Upper lobe of left lung (tissue), 6 donors: ENCODE data around the gene PRSS36. TPM values are rescaled to one million over a fixed set of nuclear protein-coding genes. Genes with fewer than 3 reads are reported as not detected.
"Not testable (repeated sequence)": the region's sequence is repeated elsewhere in the genome, so short reads cannot be mapped to it uniquely, and the experiment has no call there.

Source experiments
- ATAC-seq, 2 donors: fragments of 200-7000 bp; cut with Tn5 transposase; one replicate each; pipeline ENCODE4 v1.9.1; 2022; ENCODE audit warnings: mild to moderate bottlenecking in 2 of 2, moderate library complexity in 2 of 2; ENCODE audit not compliant: low FRiP score in 2 of 2
- DNase-seq, 2 donors: peaks; one replicate each; pipeline ENCODE4 v3.0.0-alpha.2; 2019 to 2020
- H3K27ac ChIP-seq, 4 donors: fragments of 200-600 bp; sonication (generic); one replicate each; pipeline ENCODE4 v1.5.1; 2016 to 2019
- H3K27me3 ChIP-seq, 4 donors: fragments of 200-600 bp; sonication (generic); one replicate each; pipeline ENCODE4 v1.5.1; 2017 to 2019
- H3K36me3 ChIP-seq, 4 donors: fragments of 200-600 bp; sonication (generic); one replicate each; pipeline ENCODE4 v1.5.1; 2016 to 2019
- H3K4me1 ChIP-seq, 4 donors: fragments of 200-600 bp; sonication (generic); one replicate each; pipeline ENCODE4 v1.5.1; 2018 to 2019
- H3K4me3 ChIP-seq, 4 donors: fragments of 200-600 bp; sonication (generic); one replicate each; pipeline ENCODE4 v1.5.1; 2017 to 2019; ENCODE audit warnings: mild to moderate bottlenecking in 2 of 4, moderate library complexity in 1 of 4
- H3K9me3 ChIP-seq, 4 donors: fragments of 200-600 bp; sonication (generic); one replicate each; pipeline ENCODE4 v1.5.1; 2018 to 2019
- CTCF ChIP-seq, 6 experiments: fragments of 450-650 bp in 4 of 6; fragments of 200-600 bp in 2 of 6; sonication (generic) in 2 of 6; IDR thresholded peaks; one replicate each; pipeline ENCODE4 v1.5.1; 2016 to 2019; ENCODE audit warnings: antibody characterized with exemption in 6 of 6
- EP300 ChIP-seq, 4 donors: sonication (generic); formaldehyde crosslinking; IDR thresholded peaks; one replicate each; pipeline ENCODE4 v1.5.1; 2017; ENCODE audit warnings: antibody characterized with exemption in 4 of 4, control low read depth in 2 of 4
- POLR2A ChIP-seq, 4 donors: fragments of 450-650 bp; IDR thresholded peaks; one replicate each; pipeline ENCODE4 v1.5.1; 2016 to 2017; ENCODE audit warnings: antibody characterized with exemption in 4 of 4, mild to moderate bottlenecking in 2 of 4
- POLR2AphosphoS5 ChIP-seq, 2 donors: sonication (generic); formaldehyde crosslinking; IDR thresholded peaks; one replicate each; pipeline ENCODE4 v1.5.1; 2017; ENCODE audit warnings: antibody characterized with exemption in 2 of 2
- WGBS, 2 donors: methylation state at CpG; one replicate each; pipeline ENCODE4 v1.1.5; 2017 to 2018; 5-methylcytosine and 5-hydroxymethylcytosine counted together
- total RNA-seq, 6 donors: library from RNA; depleted of rRNA in 4 of 6; stranded (reverse); fragments of >200 nt in 4 of 6; gene quantifications; one replicate each; pipeline versions ENCODE4 v1.1.0 to v1.2.1, GENCODE V29; 2016 to 2021
- donor health status: DM: no; HTN: no; CAD: no; lungs with moderate emphysema.
- donor health status: DM: no; HTN: yes; CAD: no; lungs with severe emphysema.

The PRSS36 gene
- total RNA-seq, 6 donors from 2014 or later: 1.4 to 61.8 (median 5.6) TPM

DNA sequence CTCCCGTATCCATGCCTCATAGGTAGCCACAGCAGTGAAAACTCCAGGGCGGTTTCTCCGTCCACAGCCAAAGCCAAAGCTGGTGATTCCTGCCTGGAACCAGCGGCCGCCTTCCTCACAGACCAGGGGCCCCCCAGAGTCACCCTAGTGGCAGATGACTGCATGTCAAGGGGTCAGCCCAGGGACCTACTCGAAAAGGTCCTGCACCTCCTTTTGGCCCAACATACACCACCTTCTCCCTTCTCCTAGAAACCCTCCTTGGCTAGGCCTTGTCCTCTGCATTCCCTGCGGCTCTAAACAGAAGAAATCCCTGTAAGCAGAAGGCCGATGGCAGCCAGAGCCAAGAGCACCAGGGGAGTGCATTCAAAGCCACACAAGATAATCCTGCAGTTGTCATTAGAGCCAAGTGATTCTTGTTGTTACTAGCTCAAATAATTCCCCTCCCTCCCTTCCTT lies 6.1 kb downstream of the PRSS36 start:
- H3K27ac ChIP-seq: no peak overlapping the region
- 87 to 98% methylated on average over 3 to 8 of the region's 8 CpGs for WGBS, 2 donors
- DNase-seq (no peak), ATAC-seq (no peak)
- peaks cover 23 to 41% (median 26%) of the 10 kb centered on the region in 4 donors for H3K4me1 ChIP-seq
- H3K27me3 ChIP-seq: no peaks in the 10 kb centered on the region
- no peaks in the 10 kb centered on the region for H3K9me3 ChIP-seq
- no peak overlapping the region for H3K4me3 ChIP-seq
- TF ChIP-seq POLR2A (IDR thresholded peaks at IDR 0.05) (no peak), POLR2AphosphoS5 (IDR thresholded peaks at IDR 0.05) (no peak), CTCF (IDR thresholded peaks at IDR 0.05) (no peak), EP300 (IDR thresholded peaks at IDR 0.05) (no peak)
- no peaks in the 10 kb centered on the region for H3K36me3 ChIP-seq

- Histone ChIP-seq H3K4me1 (peaks cover 22 to 41% (median 27%) of the 10 kb centered on the region in 4 donors), H3K27me3 (no peaks in the 10 kb centered on the region), H3K4me3 (peak overlapping the region; percentile 38 to 63 (median 51)), H3K9me3 (no peaks in the 10 kb centered on the region), H3K36me3 (no peaks in the 10 kb centered on the region), H3K27ac (peak overlapping the region; percentile 80 to 90 (median 86))
- TF ChIP-seq EP300 (IDR thresholded peaks at IDR 0.05) (no peak), POLR2A (IDR thresholded peaks at IDR 0.05) (no peak), CTCF (IDR thresholded peaks at IDR 0.05) (no peak), POLR2AphosphoS5 (IDR thresholded peaks at IDR 0.05) (no peak)
- 57 to 67% methylated on average over 12 to 17 of the region's 22 CpGs for WGBS, 2 donors
- peak; percentile 21 to 73 for DNase-seq
- no peak for ATAC-seq
Observed at GRCh38 chr16:31143011-31143693, 6.7 kb downstream of the PRSS36 start.

DNA sequence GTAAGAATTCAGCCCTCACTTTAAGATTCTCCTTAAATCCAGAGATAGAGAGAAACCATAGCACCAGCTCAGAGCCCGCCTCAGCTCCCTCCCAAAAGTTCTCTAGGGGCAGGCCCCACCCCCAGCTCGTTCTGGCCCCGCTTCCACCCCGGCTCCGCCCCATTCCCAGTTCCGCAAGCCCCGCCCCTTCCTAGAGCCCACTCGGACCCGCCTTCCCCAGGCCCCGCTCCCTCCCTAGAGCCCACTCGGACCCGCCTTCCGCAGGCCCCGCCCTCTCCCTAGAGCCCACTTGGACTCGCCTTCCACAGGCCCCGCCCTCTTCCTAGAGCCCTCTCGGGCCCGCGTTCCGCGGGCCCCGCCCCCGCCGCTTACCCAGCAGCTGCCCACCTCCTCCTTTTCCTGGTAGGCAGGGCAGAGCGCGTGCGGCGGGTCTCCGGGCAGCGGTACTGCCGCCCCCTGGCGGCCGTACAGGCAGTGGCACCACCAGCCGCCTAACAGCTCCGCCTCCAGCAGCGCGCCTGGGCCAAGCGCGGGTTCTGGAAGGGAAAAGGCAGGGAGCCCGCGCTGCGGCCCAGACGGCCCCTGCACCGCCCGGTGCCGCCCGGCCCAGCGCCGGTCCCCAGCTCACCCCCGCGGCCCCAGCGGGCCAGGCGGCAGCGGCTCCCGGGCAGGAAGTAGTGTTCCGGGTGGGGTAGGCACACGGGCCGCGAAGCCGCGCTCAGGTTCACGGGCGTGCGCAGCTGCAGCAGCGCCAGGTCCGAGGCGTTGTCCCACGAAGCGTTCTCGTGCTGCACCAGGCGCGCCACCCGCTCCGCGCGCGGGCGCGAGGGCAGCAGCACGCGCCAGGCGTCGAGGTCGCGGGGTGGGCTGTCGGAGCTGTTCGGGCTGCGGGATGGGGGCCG lies 7.5 kb downstream of the PRSS36 start:
- peaks cover 22 to 40% (median 28%) of the 10 kb centered on the region in 4 donors for H3K4me1 ChIP-seq
- WGBS, 2 donors: 1 to 3% methylated on average over 17 to 20 of the region's 89 CpGs
- peak overlapping the region; percentile 38 to 63 (median 51) for H3K4me3 ChIP-seq
- H3K9me3 ChIP-seq: no peaks in the 10 kb centered on the region
- H3K27me3 ChIP-seq: no peaks in the 10 kb centered on the region
- H3K27ac ChIP-seq: peak overlapping the region; percentile 80 to 90 (median 86)
- no peaks in the 10 kb centered on the region for H3K36me3 ChIP-seq
- TF ChIP-seq POLR2AphosphoS5 (IDR thresholded peaks at IDR 0.05) (peak; percentile 59 to 63), POLR2A (IDR thresholded peaks at IDR 0.05) (peak in 2 of 4 donors; percentile 43 to 45), EP300 (IDR thresholded peaks at IDR 0.05) (no peak), CTCF (IDR thresholded peaks at IDR 0.05) (peak; percentile 94 to 100 (median 100))
- ATAC-seq (peak; percentile 98), DNase-seq (peak; percentile 99 to 100)

DNA sequence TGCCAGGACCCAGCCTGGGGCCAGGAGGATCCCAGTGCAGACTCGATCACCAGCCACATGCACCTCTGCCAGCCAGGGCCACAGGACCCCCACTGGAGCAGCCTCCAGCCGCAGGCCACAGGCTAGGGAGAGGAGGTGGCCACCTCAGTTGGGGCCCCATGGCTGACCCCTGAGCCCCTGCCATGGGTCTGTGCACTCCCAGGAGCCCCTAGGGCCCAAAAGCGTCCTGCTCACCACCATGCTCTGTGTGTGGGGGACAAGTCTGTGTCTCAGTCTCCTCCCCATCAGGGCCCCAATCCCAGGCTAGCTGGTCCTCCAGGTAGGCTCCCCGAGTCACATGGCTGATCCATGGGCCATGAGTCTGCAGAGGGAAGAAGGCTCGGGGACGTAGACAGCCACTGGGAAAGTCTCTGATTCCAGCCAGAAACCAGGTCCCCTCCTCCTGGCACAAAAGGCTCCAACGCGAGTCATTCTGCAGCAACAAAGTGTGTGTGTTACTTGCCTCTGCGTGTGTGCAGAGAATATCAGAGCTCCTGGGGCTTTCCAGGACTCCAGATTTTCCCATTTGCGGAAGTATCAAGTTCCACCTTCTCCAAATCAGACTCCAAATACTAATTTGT lies 8.3 kb downstream of the PRSS36 start:
- peak in 1 of 2 donors; percentile 0 for ATAC-seq
- TF ChIP-seq POLR2AphosphoS5 (IDR thresholded peaks at IDR 0.05): peak in 1 of 2 donors; percentile 10
- peak in 1 of 4 donors; percentile 23 for TF ChIP-seq POLR2A (IDR thresholded peaks at IDR 0.05)
- TF ChIP-seq CTCF (IDR thresholded peaks at IDR 0.05): no peak
- no peak for TF ChIP-seq EP300 (IDR thresholded peaks at IDR 0.05)
- H3K4me3 ChIP-seq: peak overlapping the region in 3 of 4 donors; percentile 12 to 63 (median 60)
- no peaks in the 10 kb centered on the region for H3K36me3 ChIP-seq
- peak; percentile 47 to 74 for DNase-seq
- H3K9me3 ChIP-seq: no peaks in the 10 kb centered on the region
- H3K27ac ChIP-seq: peak overlapping the region; percentile 80 to 90 (median 86)
- H3K4me1 ChIP-seq: peaks cover 22 to 40% (median 28%) of the 10 kb centered on the region in 4 donors
- WGBS, 2 donors: 37 to 44% methylated on average over 3 to 10 of the region's 10 CpGs
- no peaks in the 10 kb centered on the region for H3K27me3 ChIP-seq

DNA sequence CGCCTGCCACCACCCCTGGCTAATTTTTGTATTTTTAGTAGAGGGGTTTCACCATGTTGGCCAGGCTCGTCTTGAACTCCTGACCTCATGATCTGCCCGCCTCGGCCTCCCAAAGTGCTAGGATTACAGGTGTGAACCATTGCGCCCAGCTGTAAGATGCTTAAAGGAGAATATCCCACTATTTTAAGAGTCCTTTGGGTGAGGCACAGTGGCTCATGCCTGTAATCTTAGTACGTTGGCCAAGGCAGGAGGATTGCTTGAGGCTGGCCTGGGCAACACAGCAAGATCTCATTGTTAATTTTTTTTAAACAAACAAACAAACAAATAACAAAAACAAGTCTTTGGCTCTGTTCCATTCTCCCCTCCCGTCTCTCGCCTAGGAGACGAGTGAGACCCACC lies 8.8 kb downstream of the PRSS36 start:
- H3K4me1 ChIP-seq: peaks cover 22 to 43% (median 29%) of the 10 kb centered on the region in 4 donors
- peak overlapping the region; percentile 80 to 90 (median 86) for H3K27ac ChIP-seq
- not testable (repeated sequence) for H3K9me3 ChIP-seq, H3K27me3 ChIP-seq, ATAC-seq, DNase-seq, H3K36me3 ChIP-seq
- H3K4me3 ChIP-seq: peak overlapping the region in 1 of 4 donors; percentile 60
- WGBS, 2 donors: 87 to 88% methylated on average over 9 of the region's 9 CpGs
